GM18870 (cell line): ENCODE measurements around the gene BRME1.

ENCODE experiments used
- ATAC-seq: cut with Tn5 transposase; IDR thresholded peaks from one replicate; pipeline ENCODE4 v1.9.1; 2021; ENCODE audit warnings: moderate library complexity; ENCODE audit not compliant: unreplicated experiment

Gene BRME1

DNA sequence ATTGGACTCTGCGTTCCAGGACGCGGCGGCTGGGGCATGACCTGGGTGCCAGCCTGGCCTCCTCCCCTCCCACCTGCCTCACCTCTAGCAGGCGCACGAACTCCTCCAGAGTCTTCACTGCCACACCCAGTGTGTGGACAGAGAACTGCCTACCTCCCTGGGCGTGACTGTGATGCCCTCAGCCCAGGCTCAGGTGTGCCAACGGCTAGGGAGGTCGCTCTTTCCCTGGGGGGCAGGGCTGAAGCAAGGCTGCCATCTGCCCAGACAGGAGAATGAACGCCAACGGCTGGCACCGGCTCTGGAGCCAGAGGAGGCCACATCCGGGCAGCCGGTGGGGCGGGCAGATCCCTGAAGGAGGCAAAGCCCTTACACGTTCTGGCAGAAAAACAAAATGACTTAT is 17.6 kb downstream of the BRME1 start:
- ATAC-seq = no peak

DNA sequence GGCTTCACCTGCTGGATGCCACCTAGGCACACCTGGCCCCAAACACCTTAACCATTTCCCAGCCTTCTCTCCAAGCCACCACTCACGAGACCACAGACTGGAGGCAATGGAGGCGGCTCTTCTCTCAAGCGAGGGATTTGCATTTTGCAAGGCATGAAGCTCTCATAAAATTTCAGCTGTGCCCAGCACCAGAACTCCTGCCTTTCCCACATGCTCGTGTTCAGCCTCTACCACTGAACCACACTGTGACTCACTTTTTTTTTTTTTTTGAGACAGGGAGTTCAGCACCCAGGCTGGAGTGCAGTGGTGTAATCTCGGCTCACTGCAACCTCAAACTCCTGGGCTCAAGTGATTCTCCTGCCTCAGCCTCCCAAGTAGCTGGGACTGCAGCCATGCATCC is 18.4 kb downstream of the BRME1 start:
- ATAC-seq = no peak

DNA sequence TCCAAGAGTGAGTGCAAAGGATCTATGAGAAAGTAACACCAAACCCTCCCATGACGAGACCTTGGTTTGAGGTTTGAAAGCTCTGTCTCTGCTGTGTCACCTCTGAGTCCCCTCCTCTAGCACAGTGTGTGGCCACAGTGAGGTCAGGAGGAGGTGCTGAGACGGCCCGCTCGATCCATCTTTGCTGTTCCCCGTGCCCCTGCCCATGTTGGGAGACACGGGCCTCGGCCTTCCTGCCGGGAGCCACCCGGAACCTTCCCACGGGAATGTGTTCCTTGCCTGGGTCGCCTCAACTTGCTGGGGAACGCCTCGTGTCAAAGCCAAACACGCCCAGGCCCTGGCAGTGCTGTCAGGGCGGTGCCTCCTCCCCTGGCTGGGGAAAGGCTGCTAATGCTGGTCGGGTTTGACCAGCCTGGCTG is 18.9 kb downstream of the BRME1 start:
- no peak for ATAC-seq

DNA sequence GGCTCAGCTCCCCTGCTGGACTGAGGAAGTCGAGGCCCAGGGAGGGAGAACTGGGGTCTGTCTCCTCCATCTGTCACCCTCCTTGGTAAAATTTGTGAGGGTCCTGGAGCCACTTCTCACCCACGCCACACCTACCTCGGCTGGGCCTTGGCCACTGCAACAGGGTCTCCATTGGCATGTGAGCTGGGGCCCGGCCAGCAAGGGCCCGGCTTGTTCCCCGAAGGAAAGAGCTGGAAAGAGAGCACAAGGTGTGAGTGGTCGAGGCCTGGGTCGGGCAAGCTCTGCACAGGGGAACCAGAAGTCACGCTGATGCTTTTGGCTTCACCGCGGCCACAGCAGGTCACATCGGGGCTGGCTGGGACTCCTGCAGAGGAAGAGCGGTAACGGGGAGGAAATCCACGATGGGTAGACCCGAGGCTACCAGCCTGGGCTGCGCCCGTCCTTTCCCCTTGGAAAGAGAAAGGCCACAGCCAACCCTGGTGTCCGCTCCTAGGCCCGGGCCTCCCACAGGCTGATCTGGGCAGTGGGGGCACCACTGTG is 20.0 kb downstream of the BRME1 start:
- ATAC-seq = no peak

DNA sequence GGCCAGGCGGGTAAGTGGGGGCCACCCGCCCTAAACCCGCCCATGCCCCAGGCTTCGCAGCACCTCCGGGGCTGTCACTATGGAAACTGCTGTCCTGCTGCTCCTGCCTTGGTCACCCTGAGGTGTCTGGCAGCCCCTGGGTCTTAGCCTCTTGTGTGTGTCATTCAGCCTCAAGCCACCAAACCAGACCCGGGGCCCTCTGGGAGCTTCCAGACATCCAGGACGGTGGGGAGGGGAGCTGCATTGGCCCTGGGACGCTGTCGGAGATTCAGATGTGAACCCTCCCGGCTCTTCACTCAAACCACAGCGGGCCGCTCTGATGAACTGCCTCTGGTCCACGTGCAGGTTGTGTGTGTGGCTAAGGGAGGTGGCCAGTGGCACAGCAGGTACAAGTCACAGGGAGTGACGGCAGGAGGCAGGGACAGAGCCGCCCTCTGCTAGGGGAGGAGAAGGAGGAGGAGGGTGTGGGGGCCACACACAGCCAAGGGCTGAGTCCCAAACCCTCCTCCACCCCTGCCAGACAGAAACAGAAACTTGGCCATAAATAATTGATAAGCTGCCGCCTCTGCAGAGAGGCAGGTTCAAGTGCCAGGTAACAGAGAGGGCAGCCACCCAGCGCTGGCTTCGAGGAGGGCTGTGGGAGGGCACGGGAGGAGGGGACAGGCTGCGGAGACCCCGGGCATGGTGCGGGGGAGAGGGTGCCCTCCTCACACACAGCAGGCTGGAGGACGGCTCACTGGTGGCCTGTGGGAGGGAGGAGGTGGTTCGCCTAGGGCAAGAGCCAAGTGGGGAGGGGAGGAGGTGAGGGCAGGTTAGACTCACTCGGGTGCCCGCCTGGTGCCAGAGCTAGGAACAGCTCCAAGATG is 21.0 kb downstream of the BRME1 start:
- ATAC-seq = no peak

DNA sequence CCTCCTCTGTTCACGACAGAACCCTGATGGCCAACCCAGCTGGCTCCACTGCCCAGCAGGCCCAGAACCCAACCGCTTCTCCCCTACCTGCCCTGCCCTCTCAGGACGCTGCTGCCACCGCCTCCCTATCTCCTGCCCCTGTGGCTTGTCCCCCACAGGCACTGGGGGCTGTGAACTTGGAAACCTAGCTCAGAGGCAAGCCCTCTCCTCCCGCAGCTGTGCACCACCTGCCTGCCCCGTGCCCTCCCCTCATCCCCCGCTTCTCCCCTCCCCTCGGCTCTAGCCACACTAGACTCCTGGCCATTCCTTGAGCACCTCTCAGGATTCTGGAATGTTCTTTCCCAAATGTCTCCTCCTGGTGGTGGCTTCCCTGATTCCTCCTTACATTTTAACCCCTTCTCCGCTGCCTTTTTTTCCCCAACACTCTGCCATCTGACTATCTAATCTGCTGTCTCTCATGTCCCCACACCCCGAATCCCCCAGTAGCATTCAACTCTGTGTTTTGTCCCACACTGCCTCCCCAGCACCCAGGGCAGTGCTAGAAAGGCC is 22.3 kb downstream of the BRME1 start:
- no peak for ATAC-seq

DNA sequence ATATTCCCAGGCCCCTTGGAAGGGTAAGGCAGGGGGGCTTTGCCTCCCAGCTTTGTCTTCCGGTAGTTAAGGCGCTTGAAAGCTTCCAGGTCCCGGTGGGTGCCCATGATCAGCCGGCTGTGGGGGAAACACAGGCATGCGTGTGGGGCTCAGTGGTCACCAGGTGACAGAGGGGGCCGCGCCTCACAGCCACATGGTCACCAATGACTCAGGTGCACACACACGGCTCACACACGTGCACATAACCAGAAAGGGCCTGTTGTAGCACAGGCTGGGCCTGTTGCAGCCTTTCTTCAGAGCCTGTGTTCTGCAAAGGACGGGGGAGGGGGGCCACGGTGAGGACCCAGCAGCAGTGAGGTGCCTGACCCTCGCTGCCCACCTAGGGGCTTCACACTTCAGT is 23.1 kb downstream of the BRME1 start:
- no peak for ATAC-seq

DNA sequence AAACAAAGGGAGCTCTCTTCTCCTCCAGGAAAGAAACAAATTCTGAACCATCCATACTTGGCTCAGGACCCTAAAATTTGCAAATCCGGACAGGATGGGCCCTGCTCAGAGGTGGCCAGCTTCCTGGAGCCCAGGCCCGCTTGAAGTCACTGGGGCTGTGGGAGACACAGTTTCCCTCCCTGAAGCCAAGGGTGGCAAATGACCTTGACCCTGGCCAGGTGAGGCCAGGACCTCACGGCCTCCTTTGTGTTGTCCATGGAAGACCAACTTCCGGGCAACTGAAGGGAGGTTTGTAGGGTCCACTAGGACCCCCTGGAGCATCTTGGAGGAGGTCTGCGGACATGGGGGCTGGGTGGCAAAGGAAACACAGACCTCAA is 23.5 kb downstream of the BRME1 start:
- no peak for ATAC-seq

DNA sequence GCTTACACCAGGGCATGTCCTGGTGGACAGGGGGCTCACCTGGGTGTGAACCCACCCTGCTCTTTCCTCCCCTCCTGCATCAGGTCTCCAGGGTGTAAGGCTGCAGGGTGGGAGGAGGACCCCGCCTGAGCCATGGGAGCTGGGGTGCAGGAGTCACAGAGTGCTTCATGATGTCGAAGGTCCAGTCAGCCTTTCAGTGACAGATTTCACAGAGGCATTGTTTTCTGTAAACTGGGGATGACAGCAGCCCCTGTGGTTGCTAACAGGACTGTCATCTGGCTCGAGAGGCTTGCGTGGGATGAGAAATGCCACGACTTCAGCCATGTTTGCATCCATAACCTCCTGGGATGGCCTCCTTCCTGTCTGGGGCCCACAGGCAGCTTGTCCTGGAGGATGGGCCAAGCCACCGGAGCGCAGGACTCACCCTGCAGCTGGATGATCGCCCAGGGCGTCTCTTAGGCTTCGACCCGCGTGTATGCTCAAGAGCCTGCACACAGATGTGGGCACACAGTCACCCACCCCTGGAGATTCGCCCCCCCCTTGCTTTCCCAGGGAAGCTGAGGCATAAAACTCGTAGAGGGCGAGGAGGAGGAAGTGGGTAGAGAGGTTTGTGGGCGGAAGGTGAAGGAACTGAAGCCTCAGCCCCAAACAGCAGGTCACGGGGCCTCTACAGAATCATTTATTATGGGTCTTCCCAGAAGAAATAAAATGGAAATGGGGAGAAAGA is 24.1 kb downstream of the BRME1 start:
- ATAC-seq = no peak

DNA sequence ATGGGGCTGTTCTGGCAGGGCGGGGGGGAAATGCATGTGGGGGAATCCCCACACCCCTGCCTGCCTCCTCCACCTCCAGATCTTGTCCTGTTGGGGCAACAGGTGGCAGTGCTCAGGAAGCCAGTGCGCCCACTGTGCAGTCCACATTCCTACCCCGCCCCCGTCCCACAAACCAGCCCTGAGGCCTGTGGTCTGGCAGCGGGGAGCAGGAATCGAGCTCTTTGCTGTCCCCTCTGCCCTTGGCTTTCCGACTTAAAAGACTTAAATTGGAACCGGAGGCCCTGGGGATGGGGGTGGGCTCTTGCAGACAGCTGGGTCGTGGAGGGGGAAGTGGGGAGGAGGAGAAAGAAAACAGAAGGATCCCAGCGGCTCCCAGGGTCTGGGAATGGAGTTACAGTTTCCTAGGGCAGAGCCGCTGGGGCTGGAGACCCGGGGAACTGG is 24.6 kb downstream of the BRME1 start:
- ATAC-seq = no peak

DNA sequence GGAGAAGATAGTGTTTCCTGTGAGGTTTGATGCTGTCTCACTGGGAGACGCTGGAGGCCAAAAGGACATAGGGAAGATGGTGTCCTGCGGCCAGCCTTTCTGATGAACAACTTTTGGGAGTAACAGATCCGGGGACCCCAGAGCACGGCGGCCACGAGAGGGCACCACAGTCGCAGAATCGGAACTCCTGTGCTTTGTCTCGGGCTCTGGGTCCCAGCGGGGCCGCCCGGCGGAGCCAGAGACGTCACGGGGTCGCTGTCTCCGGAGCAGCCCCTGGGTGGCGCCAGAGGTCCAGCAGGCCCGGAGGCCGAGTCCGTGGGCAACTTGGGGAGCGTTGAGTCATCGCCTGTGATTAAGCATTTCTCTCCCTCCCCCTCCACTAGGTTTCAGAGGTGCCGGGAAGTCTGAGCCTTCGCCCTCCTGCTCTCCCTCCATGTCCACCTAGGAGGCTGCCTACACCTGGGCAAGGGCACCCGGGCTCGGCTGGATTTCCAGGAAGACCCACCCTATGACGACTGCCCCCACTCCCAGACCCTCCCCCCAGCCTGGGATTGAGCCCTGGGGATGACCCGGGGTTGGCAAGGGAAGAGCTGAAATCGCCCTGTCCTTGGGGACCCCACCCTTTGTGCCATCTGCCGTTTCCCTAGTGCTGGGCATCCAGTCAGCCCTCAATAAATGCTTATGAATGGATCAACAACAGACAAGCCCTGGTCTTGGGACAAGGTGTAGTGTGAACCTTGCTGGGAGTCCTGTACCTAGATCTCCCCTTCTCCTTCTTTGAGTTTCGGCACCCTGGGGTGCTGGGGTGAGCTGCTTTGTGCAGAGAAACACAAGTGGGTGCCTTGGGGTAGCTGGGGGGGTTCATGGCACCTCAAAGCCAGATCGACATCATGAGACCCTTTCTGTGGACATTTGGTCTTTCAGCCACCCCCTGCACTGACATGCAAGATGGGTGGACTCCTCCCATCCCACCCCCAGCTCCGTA is 25.6 kb downstream of the BRME1 start:
- peak; percentile 56 for ATAC-seq

DNA sequence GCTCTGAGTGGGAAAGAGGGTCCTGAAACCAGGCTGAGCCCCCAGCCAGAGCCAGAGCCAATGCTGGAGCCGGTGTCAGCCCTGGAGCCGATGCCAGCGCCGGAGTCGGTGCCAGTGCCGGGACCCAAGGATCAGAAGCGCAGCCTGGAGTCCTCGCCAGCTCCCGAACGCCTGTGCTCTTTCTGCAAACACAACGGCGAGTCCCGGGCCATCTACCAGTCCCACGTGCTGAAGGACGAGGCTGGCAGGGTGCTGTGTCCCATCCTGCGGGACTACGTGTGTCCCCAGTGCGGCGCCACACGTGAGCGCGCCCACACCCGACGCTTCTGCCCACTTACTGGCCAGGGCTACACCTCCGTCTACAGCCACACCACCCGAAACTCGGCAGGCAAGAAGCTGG is 28.6 kb downstream of the BRME1 start:
- ATAC-seq = no peak

DNA sequence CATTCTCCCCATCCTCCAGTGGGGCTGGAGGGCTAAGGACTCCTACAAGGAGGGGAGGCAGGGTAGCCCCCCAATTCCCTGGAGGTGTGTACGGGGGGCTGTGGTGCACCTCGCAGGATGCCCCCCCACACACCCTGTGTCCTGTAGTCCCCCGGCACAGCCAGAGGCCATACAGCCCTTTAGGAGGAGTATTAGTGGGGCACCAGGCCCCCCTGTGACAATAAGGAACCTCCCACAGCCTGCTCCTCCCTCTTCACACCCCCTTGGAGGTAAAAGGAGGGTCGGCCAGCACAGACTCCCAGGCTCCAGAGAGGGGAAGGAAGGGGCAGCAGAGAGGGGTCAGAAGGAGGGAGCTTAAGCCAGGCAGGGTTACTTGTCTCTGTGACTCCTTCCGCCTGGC is 29.1 kb downstream of the BRME1 start, which contains the start of gene NANOS3:
NANOS3 (plus strand) TSS at position 301 of the 400 bp plus-strand sequence. CDS start 115 bp downstream, outside the sequence.
- no peak for ATAC-seq

DNA sequence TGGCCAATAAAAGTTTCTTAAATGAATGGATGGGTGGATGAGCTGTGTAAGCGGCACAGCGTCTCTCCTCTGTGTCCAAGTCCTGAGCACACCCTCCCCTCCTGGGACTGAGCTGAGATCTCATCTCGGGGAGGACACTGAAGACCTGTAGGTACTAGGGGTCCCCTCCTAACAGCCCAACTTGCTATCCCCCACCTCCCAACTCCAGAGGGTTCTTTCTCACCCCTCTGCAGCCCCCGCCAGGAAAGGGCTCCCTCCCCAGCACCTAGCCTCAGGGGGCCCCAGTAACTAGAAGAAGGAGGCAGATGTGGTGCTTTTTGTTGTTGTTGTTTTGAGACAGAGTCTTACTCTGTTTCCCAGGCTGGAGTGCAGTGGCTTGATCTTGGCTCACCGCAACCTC is 30.1 kb downstream of the BRME1 start:
- ATAC-seq = no peak

DNA sequence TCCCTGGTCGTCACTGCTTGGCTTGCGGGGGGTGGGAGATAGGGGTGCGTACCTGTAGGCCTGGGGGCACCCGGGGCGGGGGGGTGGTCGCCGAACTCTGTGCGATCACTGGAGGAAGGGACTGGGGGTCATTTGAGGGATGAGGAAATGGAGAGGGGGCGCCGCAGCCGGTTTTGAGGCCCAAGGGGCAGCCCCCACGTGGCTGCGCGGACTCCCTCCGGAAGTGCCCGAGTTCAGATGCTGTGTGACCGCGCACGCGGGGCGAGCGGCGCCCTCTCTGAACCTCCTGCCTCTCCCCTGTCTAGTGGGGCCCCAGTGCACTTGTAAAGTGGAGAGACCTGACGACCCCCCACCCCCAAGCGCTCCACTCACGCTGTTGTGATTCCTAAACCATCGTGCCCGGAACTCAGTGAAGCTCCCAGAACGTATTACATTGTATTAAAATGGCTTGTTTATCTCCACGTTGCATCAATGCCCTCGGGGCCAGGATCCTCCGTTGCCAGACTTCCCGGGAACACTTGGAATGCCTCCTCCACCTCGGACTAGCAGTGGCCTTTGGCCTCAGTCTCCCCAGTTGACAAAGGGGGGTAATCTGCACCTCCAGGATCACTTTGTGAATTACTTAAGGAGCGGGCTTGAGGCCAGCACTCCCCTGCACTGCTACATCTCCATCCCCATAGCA is 31.9 kb downstream of the BRME1 start:
- no peak for ATAC-seq

DNA sequence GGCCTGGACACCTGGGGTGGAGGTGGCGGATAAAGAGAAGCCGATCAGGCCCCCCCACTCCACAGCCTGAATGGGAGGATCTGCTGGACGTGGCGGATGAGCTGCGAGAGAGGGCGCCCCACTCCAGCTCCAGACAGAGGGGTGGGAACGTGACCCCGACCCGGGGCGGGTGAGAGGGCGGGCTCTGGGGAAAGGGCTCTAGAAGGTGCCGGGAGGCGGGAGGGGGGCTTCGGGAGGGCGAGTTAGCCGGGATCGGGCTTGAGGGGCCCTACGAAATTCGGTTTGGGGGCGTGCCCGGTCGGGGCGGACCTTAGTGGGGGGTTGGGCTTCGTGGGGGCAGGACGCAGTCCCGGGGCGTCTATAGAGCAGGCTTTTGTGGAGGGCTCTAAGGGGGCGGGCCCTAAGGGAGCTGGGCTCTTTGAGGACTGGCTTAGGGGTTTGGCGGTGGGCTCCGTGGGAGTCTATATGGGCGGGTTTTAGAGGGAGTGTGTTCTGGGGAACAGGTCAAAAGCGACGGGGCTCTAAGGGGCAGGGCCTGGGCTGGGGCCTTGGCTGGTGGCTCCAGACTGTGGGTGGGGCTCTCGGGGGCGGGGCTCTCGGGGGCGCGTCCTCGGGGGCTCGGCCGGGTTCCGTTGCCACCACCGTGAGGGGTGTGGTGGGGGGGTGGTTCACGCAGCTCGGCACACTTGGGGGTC is 33.1 kb downstream of the BRME1 start:
- ATAC-seq = no peak

DNA sequence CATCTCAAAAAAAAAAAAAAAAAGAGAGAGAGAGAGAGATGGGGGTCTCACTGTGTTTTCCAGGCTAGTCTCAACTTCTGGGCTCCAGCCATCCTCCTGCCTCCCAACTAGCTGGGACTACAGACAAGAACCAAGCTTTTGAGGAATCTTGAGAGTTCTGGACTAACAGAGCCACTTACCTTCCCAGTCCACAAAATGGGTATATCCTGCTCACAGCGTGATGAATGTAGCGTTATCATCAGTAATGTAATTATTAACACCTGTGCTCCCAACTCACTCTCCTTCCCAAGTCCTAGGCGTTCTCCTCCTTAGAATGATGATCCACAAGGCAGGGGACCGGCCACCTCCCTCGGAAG is 33.6 kb downstream of the BRME1 start:
- ATAC-seq = no peak

DNA sequence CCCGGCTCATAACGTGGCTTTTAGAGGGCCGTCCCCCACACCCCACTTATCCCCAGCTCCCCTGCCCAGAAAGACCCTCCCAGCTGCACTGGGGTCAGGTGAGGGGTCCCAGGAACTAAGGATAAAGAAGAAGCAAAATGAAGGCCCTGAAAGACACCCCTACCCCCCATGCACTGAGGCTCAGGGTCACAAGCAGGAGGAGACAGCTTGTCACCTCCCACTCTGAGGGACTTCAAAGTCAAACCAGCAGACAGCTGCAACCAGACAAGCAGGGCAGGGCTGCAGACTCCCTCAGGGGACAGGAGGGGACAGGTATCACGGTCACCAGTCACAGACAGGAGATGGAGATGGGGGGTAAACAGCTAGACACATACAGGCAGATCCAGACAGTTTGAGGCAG is 35.0 kb downstream of the BRME1 start:
- no peak for ATAC-seq

DNA sequence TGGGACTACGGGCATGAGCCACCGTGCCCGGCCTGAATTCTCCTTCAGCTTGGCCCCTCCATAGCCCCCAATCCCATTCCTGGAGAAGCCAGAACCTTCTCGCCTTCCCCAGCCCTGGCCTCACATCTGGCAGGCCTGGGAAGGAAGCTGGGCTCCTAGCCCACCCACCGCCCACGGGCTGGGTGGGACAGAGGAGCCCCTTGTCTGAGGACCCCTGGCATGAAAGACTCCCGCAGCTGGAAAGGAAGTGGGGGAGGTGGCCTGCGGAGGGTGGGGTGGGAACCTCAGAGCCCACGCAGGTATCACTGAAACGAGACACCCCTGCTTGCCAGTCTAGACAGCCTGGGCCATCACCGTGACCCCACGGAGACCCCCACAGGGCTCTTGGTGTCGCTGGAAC is 36.6 kb downstream of the BRME1 start:
- ATAC-seq = no peak
